Mesendoderm (in vitro differentiated cells): ENCODE measurements around the gene ZNF83.
A peak's percentile ranks its signal among the peaks of the same experiment; 100 is the strongest.

ENCODE experiments used
- DNase-seq: peaks from one replicate; pipeline ENCODE4 v3.0.0; 2013
- H2AK5ac ChIP-seq: 2 replicates; pipeline ENCODE4 v1.6.1; 2013; ENCODE audit warnings: low read length, inconsistent platforms
- H2BK120ac ChIP-seq: 2 replicates; pipeline ENCODE4 v1.6.1; 2013; ENCODE audit warnings: low read depth, mild to moderate bottlenecking, low read length, moderate library complexity, mixed read lengths
- H2BK15ac ChIP-seq: replicated peaks from 2 replicates; pipeline ENCODE4 v1.6.1; 2013; ENCODE audit warnings: low read depth, mild to moderate bottlenecking, moderate library complexity
- H2BK5ac ChIP-seq: 2 replicates; pipeline ENCODE4 v1.6.1; 2013; ENCODE audit warnings: low read length, inconsistent platforms
- H3K18ac ChIP-seq: 2 replicates; pipeline ENCODE4 v1.6.1; 2013; ENCODE audit warnings: mild to moderate bottlenecking, low read length, mixed read lengths
- H3K23ac ChIP-seq: one replicate; pipeline ENCODE4 v1.6.1; 2013; ENCODE audit warnings: low read length
- H3K27ac ChIP-seq: 2 replicates; pipeline ENCODE4 v1.5.1; 2013; ENCODE audit warnings: low read depth, mild to moderate bottlenecking, inconsistent platforms, low read length, moderate library complexity
- H3K27me3 ChIP-seq: 2 replicates; pipeline ENCODE4 v1.6.1; 2013; ENCODE audit warnings: low read length, control low read depth, mild to moderate bottlenecking, inconsistent platforms; ENCODE audit not compliant: insufficient read depth, poor library complexity
- H3K36me3 ChIP-seq: 2 replicates; pipeline ENCODE4 v1.6.1; 2013; ENCODE audit warnings: low read length, inconsistent platforms; ENCODE audit not compliant: control insufficient read depth, insufficient read depth
- H3K4ac ChIP-seq: one replicate; pipeline ENCODE4 v1.6.1; 2013; ENCODE audit warnings: low read depth, mild to moderate bottlenecking, low read length, moderate library complexity
- H3K4me1 ChIP-seq: 2 replicates; pipeline ENCODE4 v1.6.1; 2013; ENCODE audit warnings: low read depth, low read length, inconsistent platforms; ENCODE audit not compliant: control insufficient read depth
- H3K4me2 ChIP-seq: 2 replicates; pipeline ENCODE4 v1.6.1; 2013; ENCODE audit warnings: low read length
- H3K4me3 ChIP-seq: 2 replicates; pipeline ENCODE4 v1.5.1; 2013; ENCODE audit warnings: mild to moderate bottlenecking, low read length
- H3K56ac ChIP-seq: one replicate; pipeline ENCODE4 v1.6.1; 2013; ENCODE audit warnings: low read length
- H3K79me1 ChIP-seq: 2 replicates; pipeline ENCODE4 v1.6.1; 2013; ENCODE audit warnings: low read length, inconsistent platforms
- H3K79me2 ChIP-seq: 2 replicates; pipeline ENCODE4 v1.6.1; 2013; ENCODE audit warnings: mild to moderate bottlenecking, low read length; ENCODE audit not compliant: control insufficient read depth, insufficient read depth
- H3K9ac ChIP-seq: 2 replicates; pipeline ENCODE4 v1.6.1; 2013; ENCODE audit warnings: low read length, inconsistent platforms
- H4K5ac ChIP-seq: one replicate; pipeline ENCODE4 v1.6.1; 2013; ENCODE audit warnings: low read length
- H4K8ac ChIP-seq: one replicate; pipeline ENCODE4 v1.6.1; 2013; ENCODE audit warnings: low read depth, mild to moderate bottlenecking, control low read depth, low read length, moderate library complexity
- WGBS: extraction: QIAGEN DNeasy Blood & Tissue Kit; methylation state at CpG from one replicate; pipeline ENCODE4 v1.1.7; 2013; ENCODE audit warnings: low lambda C conversion rate, missing lambda C conversion rate; ENCODE audit not compliant: insufficient coverage; ENCODE audit errors: extremely low coverage; 5-methylcytosine and 5-hydroxymethylcytosine counted together

Gene ZNF83

GRCh38 chr19:52658595-52658994 lies 20.4 kb upstream of the ZNF83 start:
- Histone ChIP-seq H3K4me1 (no peaks in the 10 kb centered on the region), H2BK120ac (no peak overlapping the region), H3K4me2 (no peak overlapping the region), H2BK15ac (no peak overlapping the region), H2AK5ac (no peak overlapping the region), H3K79me1 (peaks cover 1% of the 10 kb centered on the region), H3K4ac (no peak overlapping the region), H3K9ac (no peak overlapping the region), H2BK5ac (no peak overlapping the region), H4K8ac (no peak overlapping the region), H4K5ac (no peak overlapping the region), H3K4me3 (no peak overlapping the region), H3K23ac (no peak overlapping the region), H3K27me3 (no peaks in the 10 kb centered on the region), H3K36me3 (no peaks in the 10 kb centered on the region), H3K18ac (no peak overlapping the region), H3K27ac (no peak overlapping the region), H3K79me2 (no peaks in the 10 kb centered on the region), H3K56ac (no peak overlapping the region)
- DNase-seq = no peak
- WGBS = no CpG with 5 or more reads among the region's 5 CpGs

GRCh38 chr19:52653161-52653560 lies 15.0 kb upstream of the ZNF83 start:
- no CpG with 5 or more reads among the region's 4 CpGs for WGBS
- H3K9ac ChIP-seq = no peak overlapping the region
- H3K27ac ChIP-seq = no peak overlapping the region
- H4K8ac ChIP-seq = no peak overlapping the region
- no peak overlapping the region for H4K5ac ChIP-seq
- no peak overlapping the region for H2AK5ac ChIP-seq
- H3K4ac ChIP-seq = no peak overlapping the region
- no peak overlapping the region for H3K18ac ChIP-seq
- no peak overlapping the region for H3K56ac ChIP-seq
- H3K4me1 ChIP-seq = no peaks in the 10 kb centered on the region
- H3K36me3 ChIP-seq = peaks cover 7% of the 10 kb centered on the region
- H3K79me2 ChIP-seq = no peaks in the 10 kb centered on the region
- H2BK5ac ChIP-seq = no peak overlapping the region
- DNase-seq = no peak
- H2BK15ac ChIP-seq = no peak overlapping the region
- no peaks in the 10 kb centered on the region for H3K27me3 ChIP-seq
- no peaks in the 10 kb centered on the region for H3K79me1 ChIP-seq
- no peak overlapping the region for H3K23ac ChIP-seq
- H2BK120ac ChIP-seq = no peak overlapping the region
- no peak overlapping the region for H3K4me3 ChIP-seq
- H3K4me2 ChIP-seq = no peak overlapping the region

GRCh38 chr19:52651956-52652355 lies 13.8 kb upstream of the ZNF83 start:
- no peak overlapping the region for H2AK5ac ChIP-seq
- no peak overlapping the region for H3K27ac ChIP-seq
- no peak overlapping the region for H3K23ac ChIP-seq
- no peak overlapping the region for H3K9ac ChIP-seq
- no peak overlapping the region for H4K8ac ChIP-seq
- no CpG with 5 or more reads among the region's 5 CpGs for WGBS
- peaks cover 7% of the 10 kb centered on the region for H3K36me3 ChIP-seq
- no peaks in the 10 kb centered on the region for H3K79me1 ChIP-seq
- H3K56ac ChIP-seq = no peak overlapping the region
- no peak for DNase-seq
- H3K4ac ChIP-seq = no peak overlapping the region
- no peaks in the 10 kb centered on the region for H3K79me2 ChIP-seq
- no peaks in the 10 kb centered on the region for H3K4me1 ChIP-seq
- no peak overlapping the region for H4K5ac ChIP-seq
- H2BK5ac ChIP-seq = no peak overlapping the region
- H3K4me2 ChIP-seq = no peak overlapping the region
- no peak overlapping the region for H2BK120ac ChIP-seq
- no peak overlapping the region for H2BK15ac ChIP-seq
- no peak overlapping the region for H3K18ac ChIP-seq
- no peak overlapping the region for H3K4me3 ChIP-seq
- no peaks in the 10 kb centered on the region for H3K27me3 ChIP-seq

- no peak overlapping the region for H4K8ac ChIP-seq
- no peak overlapping the region for H3K56ac ChIP-seq
- DNase-seq = no peak
- no peak overlapping the region for H2AK5ac ChIP-seq
- no peak overlapping the region for H3K23ac ChIP-seq
- no peaks in the 10 kb centered on the region for H3K27me3 ChIP-seq
- H4K5ac ChIP-seq = no peak overlapping the region
- H3K9ac ChIP-seq = no peak overlapping the region
- H3K18ac ChIP-seq = no peak overlapping the region
- H3K4ac ChIP-seq = no peak overlapping the region
- H2BK5ac ChIP-seq = no peak overlapping the region
- no peak overlapping the region for H3K4me2 ChIP-seq
- H3K79me1 ChIP-seq = no peaks in the 10 kb centered on the region
- H3K4me3 ChIP-seq = no peak overlapping the region
- H3K27ac ChIP-seq = no peak overlapping the region
- no CpG with 5 or more reads among the region's 4 CpGs for WGBS
- H3K79me2 ChIP-seq = no peaks in the 10 kb centered on the region
- H2BK15ac ChIP-seq = no peak overlapping the region
- no peak overlapping the region for H2BK120ac ChIP-seq
- H3K36me3 ChIP-seq = peaks cover 7% of the 10 kb centered on the region
- H3K4me1 ChIP-seq = no peaks in the 10 kb centered on the region
These were observed 10.3 kb upstream of the ZNF83 start for GRCh38 chr19:52648336-52649016.

GRCh38 chr19:52646571-52647217 lies 8.5 kb upstream of the ZNF83 start:
- no peak overlapping the region for H2AK5ac ChIP-seq
- H3K4ac ChIP-seq = no peak overlapping the region
- no peak overlapping the region for H3K4me3 ChIP-seq
- H3K27ac ChIP-seq = no peak overlapping the region
- no peak overlapping the region for H4K8ac ChIP-seq
- no peaks in the 10 kb centered on the region for H3K79me1 ChIP-seq
- DNase-seq = no peak
- H3K9ac ChIP-seq = no peak overlapping the region
- no peak overlapping the region for H2BK120ac ChIP-seq
- no CpG with 5 or more reads among the region's 1 CpG for WGBS
- no peak overlapping the region for H3K4me2 ChIP-seq
- no peaks in the 10 kb centered on the region for H3K79me2 ChIP-seq
- no peak overlapping the region for H3K56ac ChIP-seq
- H2BK15ac ChIP-seq = no peak overlapping the region
- H3K4me1 ChIP-seq = no peaks in the 10 kb centered on the region
- H2BK5ac ChIP-seq = no peak overlapping the region
- no peak overlapping the region for H3K18ac ChIP-seq
- no peak overlapping the region for H3K23ac ChIP-seq
- no peaks in the 10 kb centered on the region for H3K27me3 ChIP-seq
- peaks cover 2% of the 10 kb centered on the region for H3K36me3 ChIP-seq
- H4K5ac ChIP-seq = no peak overlapping the region

GRCh38 chr19:52640916-52641315 lies 2.8 kb upstream of the ZNF83 start:
- Histone ChIP-seq H3K9ac (no peak overlapping the region), H3K56ac (no peak overlapping the region), H3K23ac (no peak overlapping the region), H3K27ac (no peak overlapping the region), H3K27me3 (no peaks in the 10 kb centered on the region), H3K4me2 (no peak overlapping the region), H2BK120ac (no peak overlapping the region), H2BK5ac (no peak overlapping the region), H3K79me1 (no peaks in the 10 kb centered on the region), H4K8ac (no peak overlapping the region), H4K5ac (no peak overlapping the region), H3K4me1 (peaks cover 2% of the 10 kb centered on the region), H2AK5ac (no peak overlapping the region), H3K18ac (no peak overlapping the region), H2BK15ac (no peak overlapping the region), H3K36me3 (no peaks in the 10 kb centered on the region), H3K4ac (no peak overlapping the region), H3K79me2 (no peaks in the 10 kb centered on the region), H3K4me3 (no peak overlapping the region)
- no CpG with 5 or more reads among the region's 14 CpGs for WGBS
- DNase-seq = peak; percentile 65
